Measurements from ENCODE around the gene VAT1. TPM values are rescaled to one million over a fixed set of nuclear protein-coding genes. Genes with fewer than 3 reads are reported as not detected.
"Not testable (repeated sequence)": the region's sequence is repeated elsewhere in the genome, so short reads cannot be mapped to it uniquely, and the experiment has no call there.

The VAT1 gene
- polyA plus RNA-seq, 1 of the 3 experiments (the other 2 are of a cell fraction) = 170 TPM

- H3K9me3 ChIP-seq = no peaks in the 10 kb centered on the region
- TF ChIP-seq FOXJ3 (CRISPR knock-in tag; IDR thresholded peaks at IDR 0.05) (no peak), SIN3A (IDR thresholded peaks at IDR 0.05; ENCODE audit: borderline replicate concordance, low read depth, low read length) (no peak), RAD21 (IDR thresholded peaks at IDR 0.05; ENCODE audit: low read length) (no peak), FOSL2 (IDR thresholded peaks at IDR 0.05; ENCODE audit: borderline replicate concordance, low read depth) (no peak), GABPA (IDR thresholded peaks at IDR 0.05; ENCODE audit: low read depth) (peak; percentile 51), TAF1 (IDR thresholded peaks at IDR 0.05; ENCODE audit: borderline replicate concordance, low read depth, low read length) (no peak)
- peak within 1 kb of the TSS; percentile 90 for H2AFZ ChIP-seq (ENCODE audit: low read depth)
- peak within 1 kb of the TSS; percentile 71 to 97 for H3K4me3 ChIP-seq (ENCODE audit: low read depth in 2 of 2, low read length in 1 of 2)
- peaks cover 8% of the 10 kb centered on the region for H3F3A ChIP-seq (replicated peaks; ENCODE audit: insufficient read depth)
- peaks cover 44% of the 10 kb centered on the region for H3K79me2 ChIP-seq (ENCODE audit: insufficient read depth)
- H3K36me3 ChIP-seq (replicated peaks in 1 of 2; ENCODE audit: control insufficient read depth in 1 of 2, insufficient read depth in 2 of 2, low read length in 1 of 2) = peaks cover 0 to 2% of the 10 kb centered on the region in 2 experiments
- peaks cover 5% of the 10 kb centered on the region; the same call in 1 of the 2 replicates for H4K20me1 ChIP-seq (ENCODE audit: insufficient read depth)
- POLR2A ChIA-PET = interaction anchor here (0.6 to 1.8 kb wide), 3 partner anchors 15 to 186 kb away, joined by 3 to 11 read pairs (median 5); partner anchors contain the start of gene RPL27
- peak; percentile 91 for DNase-seq
- peak within 1 kb of the TSS; percentile 81 for H3K9ac ChIP-seq
- H3K27ac ChIP-seq (ENCODE audit: low read depth in 2 of 2, low read length in 1 of 2) = peak within 1 kb of the TSS; percentile 69 to 87
- CTCF ChIA-PET = interaction anchor here (1.6 kb wide), 1 partner anchor 18 kb away, joined by 9 read pairs; the partner anchor contains the start of gene RPL27
- H3K4me2 ChIP-seq = peak within 1 kb of the TSS; percentile 81
- no peaks in the 10 kb centered on the region for H3K9me2 ChIP-seq
- WGBS (ENCODE audit: low lambda C conversion rate) = 54% methylated on average over 14 of the region's 21 CpGs
- no peaks in the 10 kb centered on the region for H3K27me3 ChIP-seq (ENCODE audit: insufficient read depth)
- H3K4me1 ChIP-seq (ENCODE audit: control insufficient read depth in 1 of 2, insufficient read depth in 2 of 2, low read depth in 1 of 2, low read length in 1 of 2) = peaks cover 10 to 12% of the 10 kb centered on the region in 2 experiments; a peak in 2 of 4 replicates
Observed at GRCh38 chr17:42979511-42980273, 42.5 kb downstream of the VAT1 start, which contains the start of gene PTGES3L. Gene PTGES3L, minus strand, starts transcription at chr17:42980080. Its CDS starts 27 bp downstream, at chr17:42980053.

- H3K9ac ChIP-seq; H3K9me2 ChIP-seq; H3K27ac ChIP-seq (ENCODE audit: low read depth in 2 of 2, low read length in 1 of 2); H3K4me3 ChIP-seq (ENCODE audit: low read depth in 2 of 2, low read length in 1 of 2); H3K4me1 ChIP-seq (ENCODE audit: control insufficient read depth in 1 of 2, insufficient read depth in 2 of 2, low read depth in 1 of 2, low read length in 1 of 2); DNase-seq; H4K20me1 ChIP-seq (ENCODE audit: insufficient read depth); POLR2A ChIA-PET; H3K27me3 ChIP-seq (ENCODE audit: insufficient read depth); H3K4me2 ChIP-seq; H3K9me3 ChIP-seq; H2AFZ ChIP-seq (ENCODE audit: low read depth); H3K36me3 ChIP-seq (replicated peaks in 1 of 2; ENCODE audit: control insufficient read depth in 1 of 2, insufficient read depth in 2 of 2, low read length in 1 of 2); H3K79me2 ChIP-seq (ENCODE audit: insufficient read depth); H3F3A ChIP-seq (replicated peaks; ENCODE audit: insufficient read depth): not testable (repeated sequence)
- WGBS (ENCODE audit: low lambda C conversion rate) = 85% methylated on average over 16 of the region's 16 CpGs
- CTCF ChIA-PET = interaction anchor here (1.2 kb wide), 1 partner anchor 22 kb away, joined by 3 read pairs; the partner anchor contains the start of gene RPL27
Observed at GRCh38 chr17:42975701-42976100, 46.5 kb downstream of the VAT1 start.

- Histone ChIP-seq H3F3A (replicated peaks; ENCODE audit: insufficient read depth) (no peaks in the 10 kb centered on the region), H3K27me3 (ENCODE audit: insufficient read depth) (no peaks in the 10 kb centered on the region), H3K9me3 (no peaks in the 10 kb centered on the region), H3K9ac (no peak overlapping the region), H3K27ac (ENCODE audit: low read depth in 2 of 2, low read length in 1 of 2) (no peak overlapping the region), H3K9me2 (no peaks in the 10 kb centered on the region), H3K36me3 (replicated peaks in 1 of 2; ENCODE audit: control insufficient read depth in 1 of 2, insufficient read depth in 2 of 2, low read length in 1 of 2) (no peaks in the 10 kb centered on the region), H4K20me1 (ENCODE audit: insufficient read depth) (no peaks in the 10 kb centered on the region), H3K4me3 (ENCODE audit: low read depth in 2 of 2, low read length in 1 of 2) (no peak overlapping the region), H3K79me2 (ENCODE audit: insufficient read depth) (peaks cover under 1% of the 10 kb centered on the region; the same call in 1 of the 2 replicates), H3K4me1 (ENCODE audit: control insufficient read depth in 1 of 2, insufficient read depth in 2 of 2, low read depth in 1 of 2, low read length in 1 of 2) (peaks cover 0 to 8% of the 10 kb centered on the region in 2 experiments; a peak in 1 of 4 replicates), H2AFZ (ENCODE audit: low read depth) (no peak overlapping the region), H3K4me2 (no peak overlapping the region)
- 83% methylated on average over 2 of the region's 2 CpGs for WGBS (ENCODE audit: low lambda C conversion rate)
- DNase-seq = no peak
- POLR2A ChIA-PET = no interaction called here
- no peak for TF ChIP-seq ELF1 (IDR thresholded peaks at IDR 0.05)
- no peak for TF ChIP-seq CTCF (IDR thresholded peaks at IDR 0.05)
- TF ChIP-seq EP300 (IDR thresholded peaks at IDR 0.05; ENCODE audit: borderline replicate concordance in 1 of 2, low read depth in 1 of 2, low read length in 1 of 2) = no peak
- TF ChIP-seq PBX3 (IDR thresholded peaks at IDR 0.05) = no peak
- TF ChIP-seq MXI1 (IDR thresholded peaks at IDR 0.05; ENCODE audit: low read depth, low read length) = no peak
- TF ChIP-seq FOXM1 (IDR thresholded peaks at IDR 0.05; ENCODE audit: low read depth) = no peak
- no peak for TF ChIP-seq GABPA (IDR thresholded peaks at IDR 0.05; ENCODE audit: low read depth)
- no peak for TF ChIP-seq USF2 (IDR thresholded peaks at IDR 0.05; ENCODE audit: borderline replicate concordance, low read depth, low read length)
- no peak for TF ChIP-seq SIN3A (IDR thresholded peaks at IDR 0.05; ENCODE audit: borderline replicate concordance, low read depth, low read length)
- CTCF ChIA-PET = no interaction called here
Observed at GRCh38 chr17:42975265-42975664, 46.9 kb downstream of the VAT1 start.

Measured in SK-N-SH (cell line).